Measurements from ENCODE around the gene ASGR1.

DNA sequence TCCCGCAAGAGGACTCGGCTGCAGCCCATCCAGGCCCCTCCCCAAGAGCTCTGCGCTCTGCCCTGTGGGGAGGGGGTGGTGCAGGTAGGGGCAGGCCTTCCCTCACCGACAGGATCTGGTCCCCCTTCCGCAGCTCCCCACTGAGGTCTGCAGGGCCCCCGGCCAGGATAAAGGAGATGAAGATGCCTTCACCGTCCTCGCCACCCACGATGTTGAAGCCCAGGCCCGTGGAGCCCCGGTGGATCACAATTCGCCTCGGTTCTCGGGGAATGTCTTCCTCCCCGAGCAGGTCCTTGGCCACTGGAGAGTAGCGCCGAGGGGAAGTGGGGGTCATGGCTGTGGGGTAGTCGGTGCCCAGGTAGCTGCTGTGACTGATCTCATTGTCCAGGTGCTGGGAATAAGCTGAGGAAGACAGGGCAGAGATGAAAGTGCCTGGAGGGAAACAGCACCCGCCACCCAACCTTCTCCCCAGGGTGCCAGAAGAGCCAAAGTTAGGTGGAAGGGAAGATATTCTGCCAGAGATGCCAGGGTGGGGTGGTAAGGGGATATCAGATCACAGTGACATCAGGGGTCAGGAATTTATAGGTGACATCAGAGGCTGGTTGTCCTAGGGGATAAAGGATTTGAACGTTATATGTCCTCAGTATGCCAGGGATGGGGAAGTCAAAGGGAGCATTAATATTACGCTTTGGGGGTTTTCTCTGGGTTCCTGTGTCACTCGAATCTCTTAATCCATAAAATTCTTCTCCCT is 17.7 kb upstream of the ASGR1 start:
- TF ChIP-seq OSR1 (CRISPR knock-in tag; IDR thresholded peaks at IDR 0.05) (no peak), CSDC2 (CRISPR knock-in tag; IDR thresholded peaks at IDR 0.05) (no peak), RARB (CRISPR knock-in tag; IDR thresholded peaks at IDR 0.05) (no peak), PPARA (CRISPR knock-in tag; IDR thresholded peaks at IDR 0.05; ENCODE audit: borderline replicate concordance) (no peak), ZNF8 (CRISPR knock-in tag; IDR thresholded peaks at IDR 0.05) (no peak), SNAI2 (CRISPR knock-in tag; IDR thresholded peaks at IDR 0.05) (no peak)
- TF ChIP-seq, protein P1, sequence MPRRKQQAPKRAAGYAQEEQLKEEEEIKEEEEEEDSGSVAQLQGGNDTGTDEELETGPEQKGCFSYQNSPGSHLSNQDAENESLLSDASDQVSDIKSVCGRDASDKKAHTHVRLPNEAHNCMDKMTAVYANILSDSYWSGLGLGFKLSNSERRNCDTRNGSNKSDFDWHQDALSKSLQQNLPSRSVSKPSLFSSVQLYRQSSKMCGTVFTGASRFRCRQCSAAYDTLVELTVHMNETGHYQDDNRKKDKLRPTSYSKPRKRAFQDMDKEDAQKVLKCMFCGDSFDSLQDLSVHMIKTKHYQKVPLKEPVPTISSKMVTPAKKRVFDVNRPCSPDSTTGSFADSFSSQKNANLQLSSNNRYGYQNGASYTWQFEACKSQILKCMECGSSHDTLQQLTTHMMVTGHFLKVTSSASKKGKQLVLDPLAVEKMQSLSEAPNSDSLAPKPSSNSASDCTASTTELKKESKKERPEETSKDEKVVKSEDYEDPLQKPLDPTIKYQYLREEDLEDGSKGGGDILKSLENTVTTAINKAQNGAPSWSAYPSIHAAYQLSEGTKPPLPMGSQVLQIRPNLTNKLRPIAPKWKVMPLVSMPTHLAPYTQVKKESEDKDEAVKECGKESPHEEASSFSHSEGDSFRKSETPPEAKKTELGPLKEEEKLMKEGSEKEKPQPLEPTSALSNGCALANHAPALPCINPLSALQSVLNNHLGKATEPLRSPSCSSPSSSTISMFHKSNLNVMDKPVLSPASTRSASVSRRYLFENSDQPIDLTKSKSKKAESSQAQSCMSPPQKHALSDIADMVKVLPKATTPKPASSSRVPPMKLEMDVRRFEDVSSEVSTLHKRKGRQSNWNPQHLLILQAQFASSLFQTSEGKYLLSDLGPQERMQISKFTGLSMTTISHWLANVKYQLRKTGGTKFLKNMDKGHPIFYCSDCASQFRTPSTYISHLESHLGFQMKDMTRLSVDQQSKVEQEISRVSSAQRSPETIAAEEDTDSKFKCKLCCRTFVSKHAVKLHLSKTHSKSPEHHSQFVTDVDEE (CRISPR knock-in tag; IDR thresholded peaks at IDR 0.05), result no peak
- TF ChIP-seq, protein P2, sequence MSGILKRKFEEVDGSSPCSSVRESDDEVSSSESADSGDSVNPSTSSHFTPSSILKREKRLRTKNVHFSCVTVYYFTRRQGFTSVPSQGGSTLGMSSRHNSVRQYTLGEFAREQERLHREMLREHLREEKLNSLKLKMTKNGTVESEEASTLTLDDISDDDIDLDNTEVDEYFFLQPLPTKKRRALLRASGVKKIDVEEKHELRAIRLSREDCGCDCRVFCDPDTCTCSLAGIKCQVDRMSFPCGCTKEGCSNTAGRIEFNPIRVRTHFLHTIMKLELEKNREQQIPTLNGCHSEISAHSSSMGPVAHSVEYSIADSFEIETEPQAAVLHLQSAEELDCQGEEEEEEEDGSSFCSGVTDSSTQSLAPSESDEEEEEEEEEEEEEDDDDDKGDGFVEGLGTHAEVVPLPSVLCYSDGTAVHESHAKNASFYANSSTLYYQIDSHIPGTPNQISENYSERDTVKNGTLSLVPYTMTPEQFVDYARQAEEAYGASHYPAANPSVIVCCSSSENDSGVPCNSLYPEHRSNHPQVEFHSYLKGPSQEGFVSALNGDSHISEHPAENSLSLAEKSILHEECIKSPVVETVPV (CRISPR knock-in tag; IDR thresholded peaks at IDR 0.05), result no peak
